BLaER1 (cell line): ENCODE results near the gene TRIM21.
"Not testable (repeated sequence)": the region's sequence is repeated elsewhere in the genome, so short reads cannot be mapped to it uniquely, and the experiment has no call there.

Experiments
- H3K27ac ChIP-seq: shearing (Covaris generic); formaldehyde crosslinking; 2 replicates; pipeline ENCODE4 v1.8.1; 2022
- H3K27me3 ChIP-seq: shearing (Covaris generic); formaldehyde crosslinking; 2 replicates; pipeline ENCODE4 v1.8.1; 2022
- H3K36me3 ChIP-seq: shearing (Covaris generic); formaldehyde crosslinking; 2 replicates; pipeline ENCODE4 v1.8.1; 2022
- H3K4me1 ChIP-seq: shearing (Covaris generic); formaldehyde crosslinking; 2 replicates; pipeline ENCODE4 v1.8.1; 2022
- H3K4me2 ChIP-seq: shearing (Covaris generic); formaldehyde crosslinking; 2 replicates; pipeline ENCODE4 v1.8.1; 2022
- H3K4me3 ChIP-seq: shearing (Covaris generic); formaldehyde crosslinking; 2 replicates; pipeline ENCODE4 v1.8.1; 2022
- H3K9ac ChIP-seq: shearing (Covaris generic); formaldehyde crosslinking; 2 replicates; pipeline ENCODE4 v1.8.1; 2022
- H3K9me3 ChIP-seq: shearing (Covaris generic); formaldehyde crosslinking; 2 replicates; pipeline ENCODE4 v1.8.1; 2022
- H4K20me1 ChIP-seq: shearing (Covaris generic); formaldehyde crosslinking; 2 replicates; pipeline ENCODE4 v1.8.1; 2022
- Cebpa-rat ChIP-seq: shearing (Covaris generic); IDR thresholded peaks from 2 replicates; pipeline ENCODE4 v1.8.1; 2022

Gene TRIM21

GRCh38 chr11:4393209-4393857 is at the start of gene TRIM21:
Gene TRIM21, minus strand, starts transcription at chr11:4393702. Its CDS starts 3,293 bp downstream, at chr11:4390409.
- Histone ChIP-seq H3K4me2 (peak within 1 kb of the TSS; percentile 90), H3K4me3 (peak within 1 kb of the TSS; percentile 92), H4K20me1 (no peaks in the 10 kb centered on the region), H3K4me1 (peaks cover 15% of the 10 kb centered on the region), H3K9ac (peak within 1 kb of the TSS; percentile 85), H3K9me3 (peaks cover 7% of the 10 kb centered on the region; the same call in 1 of the 2 replicates), H3K27ac (peak within 1 kb of the TSS; percentile 89), H3K27me3 (no peaks in the 10 kb centered on the region), H3K36me3 (peaks cover 27% of the 10 kb centered on the region)
- no peak for TF ChIP-seq Cebpa-rat

DNA sequence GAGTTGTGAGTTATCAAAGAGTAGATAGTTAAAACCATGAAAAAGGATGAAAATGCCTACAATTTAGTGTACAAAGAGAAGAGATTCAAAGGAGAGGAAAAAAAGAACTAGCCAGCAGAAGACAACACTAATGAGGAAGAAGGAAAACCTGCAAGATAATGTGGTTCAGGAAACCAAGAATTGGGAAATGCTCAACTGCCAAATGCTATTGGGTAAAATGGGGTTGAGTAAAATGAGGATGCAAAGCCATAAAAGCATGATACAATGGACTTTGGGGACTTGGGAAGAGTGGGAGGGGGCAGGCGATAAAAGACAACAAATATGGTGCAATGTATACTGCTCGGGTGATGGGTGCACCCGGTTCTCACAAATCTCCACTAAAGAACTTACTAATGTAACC is 48.0 kb upstream of the TRIM21 start:
- Histone ChIP-seq H3K9me3 (no peaks in the 10 kb centered on the region), H3K27me3 (no peaks in the 10 kb centered on the region), H3K36me3 (no peaks in the 10 kb centered on the region), H4K20me1 (no peaks in the 10 kb centered on the region), H3K4me2 (no peak overlapping the region), H3K9ac (no peak overlapping the region), H3K4me1 (no peaks in the 10 kb centered on the region), H3K4me3 (no peak overlapping the region), H3K27ac (no peak overlapping the region)
- no peak for TF ChIP-seq Cebpa-rat

DNA sequence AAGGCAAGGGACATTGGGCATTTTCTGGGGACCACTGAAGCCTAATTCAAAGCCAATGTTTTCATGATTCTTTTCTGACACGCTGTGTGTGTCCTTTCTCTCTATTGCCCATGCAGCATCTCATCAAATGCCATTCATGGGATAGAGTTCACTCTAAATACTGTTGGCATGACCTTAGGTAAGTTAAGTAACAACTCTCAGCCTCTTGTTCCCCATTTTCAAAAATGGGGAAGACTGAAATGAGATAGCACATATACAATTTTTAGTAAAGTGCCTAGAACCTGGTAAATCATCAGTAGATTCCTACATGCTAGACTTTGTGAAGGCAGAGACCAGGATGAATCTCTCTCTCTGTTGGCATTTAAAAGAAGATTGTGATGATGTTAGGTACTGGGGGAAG is 42.9 kb upstream of the TRIM21 start:
- Histone ChIP-seq H3K4me3 (no peak overlapping the region), H3K9ac (no peak overlapping the region), H4K20me1 (no peaks in the 10 kb centered on the region), H3K4me1 (no peaks in the 10 kb centered on the region), H3K27ac (no peak overlapping the region), H3K9me3 (no peaks in the 10 kb centered on the region), H3K36me3 (no peaks in the 10 kb centered on the region), H3K4me2 (no peak overlapping the region), H3K27me3 (no peaks in the 10 kb centered on the region)
- no peak for TF ChIP-seq Cebpa-rat

DNA sequence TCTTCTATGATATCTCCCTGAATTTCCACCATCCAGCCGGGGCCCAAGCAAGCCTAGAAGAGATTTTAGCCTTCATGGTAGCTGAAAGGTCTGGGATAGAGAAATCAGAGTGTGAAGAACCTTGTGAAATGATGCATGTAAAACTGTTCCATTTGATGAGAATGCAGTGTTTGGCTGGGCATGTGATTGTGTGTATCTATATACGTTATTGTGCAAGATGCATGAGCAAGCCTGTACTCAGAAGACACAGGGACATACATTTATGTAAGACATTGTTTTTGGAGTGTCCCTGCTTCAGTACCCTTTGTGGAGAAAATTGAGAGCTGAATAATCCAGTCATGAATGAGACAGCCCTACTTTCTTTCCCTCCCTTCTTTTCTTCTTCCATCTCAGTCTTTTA is 40.4 kb upstream of the TRIM21 start:
- Histone ChIP-seq H3K4me1 (no peaks in the 10 kb centered on the region), H3K9ac (no peak overlapping the region), H3K27me3 (no peaks in the 10 kb centered on the region), H3K27ac (no peak overlapping the region), H3K36me3 (no peaks in the 10 kb centered on the region), H4K20me1 (no peaks in the 10 kb centered on the region), H3K4me2 (no peak overlapping the region), H3K9me3 (no peaks in the 10 kb centered on the region), H3K4me3 (no peak overlapping the region)
- TF ChIP-seq Cebpa-rat, result no peak

GRCh38 chr11:4430051-4430450 is 36.5 kb upstream of the TRIM21 start:
- Histone ChIP-seq H3K9me3 (no peaks in the 10 kb centered on the region), H3K27ac (no peak overlapping the region)

DNA sequence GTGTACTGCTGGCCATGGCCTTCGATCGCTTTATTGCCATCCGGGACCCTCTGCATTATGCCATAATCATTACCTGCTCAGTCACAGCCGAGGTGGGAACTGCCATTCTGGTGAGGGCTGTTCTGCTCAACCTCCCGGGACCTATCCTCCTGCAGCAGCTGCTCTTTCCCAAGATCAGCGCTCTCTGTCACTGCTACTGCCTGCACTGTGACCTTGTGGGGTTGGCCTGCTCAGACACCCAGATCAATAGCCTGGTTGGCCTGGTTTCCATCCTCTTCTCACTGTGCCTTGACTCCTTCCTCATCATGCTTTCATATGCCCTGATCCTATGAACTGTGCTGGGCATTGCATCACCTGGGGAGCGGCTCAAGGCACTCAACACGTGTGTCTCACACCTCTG is 24.9 kb upstream of the TRIM21 start:
- Histone ChIP-seq H3K4me3 (no peak overlapping the region), H3K4me1 (no peaks in the 10 kb centered on the region), H3K36me3 (no peaks in the 10 kb centered on the region), H3K4me2 (no peak overlapping the region), H3K9me3 (no peaks in the 10 kb centered on the region), H3K27ac (no peak overlapping the region), H3K9ac (no peak overlapping the region), H3K27me3 (no peaks in the 10 kb centered on the region), H4K20me1 (no peaks in the 10 kb centered on the region)
- no peak for TF ChIP-seq Cebpa-rat

More at GRCh38 chr11:4430051-4430450, 36.5 kb upstream of the TRIM21 start:
- Histone ChIP-seq H3K4me3 (no peak overlapping the region), H3K36me3 (no peaks in the 10 kb centered on the region), H3K27me3 (no peaks in the 10 kb centered on the region), H3K4me1 (no peaks in the 10 kb centered on the region), H3K9ac (no peak overlapping the region), H4K20me1 (no peaks in the 10 kb centered on the region), H3K4me2 (no peak overlapping the region)
- no peak for TF ChIP-seq Cebpa-rat

GRCh38 chr11:4416816-4417215 is 23.3 kb upstream of the TRIM21 start:
- H3K4me2 ChIP-seq, result no peak overlapping the region
- H3K9ac ChIP-seq, result no peak overlapping the region
- no peak overlapping the region for H3K27ac ChIP-seq
- no peaks in the 10 kb centered on the region for H3K4me1 ChIP-seq
- H3K27me3 ChIP-seq, result no peaks in the 10 kb centered on the region
- no peaks in the 10 kb centered on the region for H3K36me3 ChIP-seq
- no peak for TF ChIP-seq Cebpa-rat
- no peak overlapping the region for H3K4me3 ChIP-seq
- H4K20me1 ChIP-seq, result no peaks in the 10 kb centered on the region
- no peaks in the 10 kb centered on the region for H3K9me3 ChIP-seq

DNA sequence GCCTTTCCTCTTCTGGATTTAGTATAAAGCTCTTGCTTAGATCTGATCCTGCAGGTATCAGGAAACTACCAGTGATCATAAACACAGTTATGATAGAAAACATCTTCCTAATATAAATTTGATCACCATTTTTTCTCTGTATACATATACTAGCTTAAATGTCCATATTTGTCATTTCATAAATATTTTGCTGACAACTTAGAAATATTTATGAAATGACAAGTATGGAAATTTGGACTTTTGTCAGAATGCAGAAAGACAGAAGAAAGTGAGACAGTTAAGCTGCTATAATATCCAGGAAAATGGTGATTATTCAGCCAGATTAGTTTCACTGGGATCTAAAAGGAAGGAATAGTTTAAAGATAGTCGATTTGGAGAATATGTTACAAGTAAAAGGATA is 22.8 kb upstream of the TRIM21 start:
- H3K4me2 ChIP-seq, result no peak overlapping the region
- H3K4me1 ChIP-seq, result no peaks in the 10 kb centered on the region
- TF ChIP-seq Cebpa-rat, result no peak
- no peaks in the 10 kb centered on the region for H3K9me3 ChIP-seq
- no peaks in the 10 kb centered on the region for H3K27me3 ChIP-seq
- H3K9ac ChIP-seq, result no peak overlapping the region
- H3K4me3 ChIP-seq, result no peak overlapping the region
- H3K27ac ChIP-seq, result no peak overlapping the region
- no peaks in the 10 kb centered on the region for H3K36me3 ChIP-seq
- H4K20me1 ChIP-seq, result no peaks in the 10 kb centered on the region

DNA sequence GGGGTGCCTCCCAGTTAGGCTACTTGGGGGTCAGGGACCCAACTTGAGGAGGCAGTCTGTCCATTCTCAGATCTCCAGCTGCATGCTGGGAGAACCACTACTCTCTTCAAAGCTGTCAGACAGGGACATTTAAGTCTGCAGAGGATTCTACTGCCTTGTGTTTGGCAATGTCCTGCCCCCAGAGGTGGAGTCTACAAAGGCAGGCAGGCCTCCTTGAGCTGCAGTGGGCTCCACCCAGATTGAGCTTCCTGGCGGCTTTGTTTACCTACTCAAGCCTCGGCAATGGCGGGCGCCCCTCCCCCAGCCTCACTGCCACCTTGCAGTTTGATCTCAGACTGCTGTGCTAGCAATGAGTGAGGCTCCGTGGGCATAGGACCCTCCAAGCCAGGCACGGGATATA is 12.7 kb upstream of the TRIM21 start:
- not testable (repeated sequence) for H3K27ac ChIP-seq, H3K4me3 ChIP-seq, H3K9me3 ChIP-seq, H4K20me1 ChIP-seq, H3K4me2 ChIP-seq, H3K27me3 ChIP-seq, H3K9ac ChIP-seq, H3K36me3 ChIP-seq, H3K4me1 ChIP-seq

- Histone ChIP-seq H3K4me1 (peaks cover 15% of the 10 kb centered on the region), H3K4me3 (peak overlapping the region; percentile 92), H3K9ac (peak overlapping the region; percentile 85), H3K27ac (no peak overlapping the region; the same call in 1 of the 2 replicates), H3K27me3 (no peaks in the 10 kb centered on the region), H4K20me1 (no peaks in the 10 kb centered on the region), H3K36me3 (peaks cover 22% of the 10 kb centered on the region), H3K9me3 (peaks cover 11% of the 10 kb centered on the region; the same call in 1 of the 2 replicates), H3K4me2 (peak overlapping the region; percentile 90)
- TF ChIP-seq Cebpa-rat, result no peak
Observed at GRCh38 chr11:4393858-4394223, 339 bp upstream of the TRIM21 start.

DNA sequence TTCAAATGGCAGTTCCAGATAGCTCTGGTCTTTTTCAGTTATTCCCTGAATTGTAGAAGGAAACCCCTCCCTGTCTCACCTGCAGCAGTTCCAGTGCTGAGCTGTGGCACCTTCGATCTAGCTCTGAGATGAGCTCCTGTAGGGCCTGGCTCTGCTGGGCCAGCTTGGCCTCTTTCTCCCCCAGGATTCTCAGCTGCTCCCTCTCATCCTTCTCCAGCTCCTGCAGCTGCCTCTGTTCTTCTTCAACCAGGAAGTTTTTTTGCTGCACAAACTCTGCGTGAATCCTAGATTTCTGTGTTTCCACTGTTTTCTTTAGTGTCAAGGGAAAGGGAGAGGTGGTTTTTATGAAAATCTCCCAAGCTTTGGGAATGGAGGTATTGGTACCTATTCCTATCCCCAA is 5.3 kb downstream of the TRIM21 start:
- Histone ChIP-seq H3K9me3 (peaks cover 6% of the 10 kb centered on the region; the same call in 1 of the 2 replicates), H3K4me1 (peaks cover 10% of the 10 kb centered on the region), H3K4me2 (no peak overlapping the region), H3K27ac (no peak overlapping the region), H3K9ac (no peak overlapping the region), H3K4me3 (no peak overlapping the region), H4K20me1 (no peaks in the 10 kb centered on the region), H3K36me3 (peaks cover 78% of the 10 kb centered on the region), H3K27me3 (no peaks in the 10 kb centered on the region)
- no peak for TF ChIP-seq Cebpa-rat
